Globus pallidus (tissue), 1 donor: ENCODE data around the gene MT2A.

Source experiments
- DNase-seq: peaks from one replicate; pipeline ENCODE4 v3.0.0-alpha.2; 2015; ENCODE audit warnings: low spot score

The MT2A gene

GRCh38 chr16:56600398-56600999 lies 7.9 kb upstream of the MT2A start:
- DNase-seq: peak; percentile 66

DNA sequence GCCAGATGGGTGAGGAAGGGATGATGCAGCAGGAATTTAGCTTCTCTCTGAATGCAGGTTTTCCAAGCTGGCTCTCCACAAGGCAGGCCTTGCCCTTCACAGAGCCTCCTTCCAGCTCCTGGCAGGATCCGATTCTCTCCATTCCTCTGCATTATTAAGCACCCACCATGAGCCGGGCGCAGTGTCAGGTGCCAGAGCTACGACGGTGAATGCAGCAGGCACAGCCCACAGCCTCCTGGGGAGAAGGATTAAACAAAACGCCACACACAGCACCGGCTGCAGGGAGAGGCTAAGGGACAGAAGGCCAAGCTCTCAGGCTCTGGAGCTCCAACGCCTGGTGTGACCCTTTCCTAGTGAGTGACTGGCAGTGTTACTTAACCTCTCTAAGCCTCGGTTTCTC lies 7.1 kb upstream of the MT2A start:
- DNase-seq: no peak

- peak; percentile 55 for DNase-seq
These were observed 4.8 kb upstream of the MT2A start for GRCh38 chr16:56603589-56603988.

DNA sequence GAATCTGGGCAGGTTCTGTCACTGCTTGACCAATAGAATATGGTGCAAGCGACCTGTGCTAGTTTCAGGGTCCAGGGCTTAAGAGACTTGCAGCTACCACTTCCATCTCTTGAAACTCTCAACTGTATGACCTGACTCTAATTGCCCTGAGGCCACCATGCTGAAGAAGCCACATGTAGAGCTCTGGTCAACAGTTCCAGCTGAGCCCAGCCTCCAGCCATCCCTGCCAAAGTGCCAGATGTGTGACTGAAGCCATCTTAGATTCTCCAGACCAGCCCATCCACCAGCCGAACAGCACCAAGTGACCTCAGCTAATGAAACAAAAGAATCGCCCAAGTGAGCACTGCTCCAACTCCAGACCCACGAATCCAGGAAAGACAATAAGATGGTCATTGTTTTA lies 3.4 kb upstream of the MT2A start:
- no peak for DNase-seq

DNA sequence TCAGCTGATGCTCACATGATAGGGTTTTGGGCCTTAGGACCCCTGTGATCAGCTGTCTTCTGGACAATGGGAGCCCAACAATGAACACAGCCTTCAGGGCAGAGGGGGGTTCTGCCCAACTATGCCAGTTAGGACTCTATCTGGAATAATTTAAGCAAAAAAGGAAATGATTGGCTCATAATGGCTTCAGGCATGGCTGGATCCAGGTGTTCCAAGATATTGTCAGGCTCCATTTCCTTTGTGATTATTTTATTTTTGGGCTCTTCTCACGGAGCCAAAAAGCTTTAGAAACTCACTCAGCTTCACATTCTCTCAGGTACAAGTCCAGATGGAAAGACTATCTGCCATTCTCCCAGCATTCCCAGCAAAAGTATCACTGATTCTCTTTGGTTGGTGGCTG lies 2.9 kb upstream of the MT2A start:
- DNase-seq: no peak

DNA sequence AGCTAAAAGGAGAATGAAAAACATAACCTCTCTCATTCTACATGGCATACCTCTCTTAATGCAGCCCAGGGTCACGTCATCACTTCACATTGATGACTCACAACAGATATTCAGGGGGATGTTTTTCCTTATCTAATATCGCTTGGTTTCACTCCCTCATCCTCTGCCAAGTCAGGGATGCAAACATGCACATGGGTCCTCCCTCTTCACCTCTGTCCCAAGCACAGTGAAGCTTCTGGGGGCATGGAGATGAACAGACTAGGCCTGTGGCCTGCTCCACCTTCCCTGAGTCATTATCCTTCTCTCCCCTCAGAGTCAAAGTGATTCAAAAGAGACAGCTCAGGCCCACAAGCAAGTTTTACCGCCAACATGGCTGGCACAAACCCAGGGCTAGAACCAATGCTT lies 2.3 kb upstream of the MT2A start:
- DNase-seq: no peak

GRCh38 chr16:56606476-56607108 lies 1.8 kb upstream of the MT2A start:
- no peak for DNase-seq

GRCh38 chr16:56607109-56607618 lies 1.2 kb upstream of the MT2A start:
- no peak for DNase-seq

DNA sequence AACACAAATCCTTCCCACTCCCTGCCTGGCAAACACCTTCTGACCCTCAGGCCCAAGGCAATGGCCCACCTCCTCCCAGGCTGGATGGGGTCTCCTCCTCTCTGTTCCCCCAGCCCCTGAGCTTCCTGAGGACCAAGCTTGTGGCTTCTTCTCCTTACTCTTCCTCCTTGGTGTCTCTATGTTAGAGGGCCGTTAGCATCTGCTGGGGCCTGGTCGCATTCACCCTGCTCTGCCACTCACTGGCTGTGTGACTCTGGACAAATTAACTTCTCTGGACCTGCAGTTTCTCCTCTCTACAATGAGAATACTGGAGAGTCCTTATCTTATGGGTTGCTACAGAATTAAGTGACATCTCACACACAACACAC lies 725 bp upstream of the MT2A start:
- DNase-seq: no peak

GRCh38 chr16:56608876-56609462 lies 585 bp downstream of the MT2A start:
- DNase-seq: peak; percentile 50

GRCh38 chr16:56609463-56609921 lies 1.1 kb downstream of the MT2A start:
- DNase-seq: peak; percentile 77

DNA sequence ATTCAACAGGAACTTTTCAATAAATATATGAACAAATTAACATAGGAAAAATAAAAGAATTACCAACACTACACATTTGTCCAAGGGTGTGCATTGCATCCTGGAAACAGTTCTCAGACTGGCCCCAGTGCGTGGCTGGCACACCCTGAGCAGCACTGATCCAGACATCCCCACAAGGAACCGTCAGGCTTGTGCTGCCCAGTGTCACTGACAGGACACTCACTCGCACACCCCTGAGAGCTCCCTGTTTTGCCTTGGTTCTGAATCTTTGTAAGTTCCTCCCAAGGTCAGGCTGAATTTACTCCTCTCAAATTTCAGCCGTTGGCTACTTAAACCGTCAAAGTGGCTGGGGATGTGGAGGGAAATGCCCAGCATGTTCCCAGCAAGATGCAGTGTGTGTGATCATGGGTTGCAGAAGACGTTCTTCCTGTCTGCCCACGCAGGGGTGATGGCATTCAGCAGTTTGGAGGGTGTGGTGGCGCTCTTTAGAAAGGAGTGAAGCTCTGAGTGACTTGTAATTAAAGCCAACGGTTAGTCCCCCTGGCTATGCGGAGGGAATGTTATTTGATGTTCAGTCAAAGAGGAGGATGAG lies 1.7 kb downstream of the MT2A start:
- DNase-seq: peak; percentile 58

DNA sequence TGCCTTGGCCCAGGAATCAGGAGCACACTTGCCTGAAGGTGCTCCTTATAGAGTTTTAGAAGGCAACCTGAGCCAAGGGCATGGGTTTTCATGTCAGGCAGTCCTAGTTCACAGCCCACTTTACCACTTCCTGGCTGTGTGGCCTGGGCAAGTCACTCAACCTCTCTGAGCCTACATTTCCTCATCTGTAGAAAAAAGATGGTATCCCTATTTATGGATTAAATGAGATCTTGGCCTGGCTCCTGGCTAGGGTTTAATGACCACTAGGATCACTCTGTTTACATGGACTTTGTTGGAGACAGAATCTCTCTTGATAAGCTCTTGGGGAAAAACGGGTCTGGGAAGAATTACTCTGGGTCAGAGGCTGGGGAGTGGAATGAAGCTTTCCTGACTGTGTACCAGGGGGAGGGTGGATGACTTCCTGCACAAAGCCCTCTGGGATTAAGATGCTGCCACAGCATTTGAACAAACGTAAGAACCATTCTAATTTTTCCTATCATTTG lies 2.3 kb downstream of the MT2A start:
- no peak for DNase-seq

GRCh38 chr16:56611281-56611833 lies 3.0 kb downstream of the MT2A start:
- DNase-seq: peak; percentile 59

DNA sequence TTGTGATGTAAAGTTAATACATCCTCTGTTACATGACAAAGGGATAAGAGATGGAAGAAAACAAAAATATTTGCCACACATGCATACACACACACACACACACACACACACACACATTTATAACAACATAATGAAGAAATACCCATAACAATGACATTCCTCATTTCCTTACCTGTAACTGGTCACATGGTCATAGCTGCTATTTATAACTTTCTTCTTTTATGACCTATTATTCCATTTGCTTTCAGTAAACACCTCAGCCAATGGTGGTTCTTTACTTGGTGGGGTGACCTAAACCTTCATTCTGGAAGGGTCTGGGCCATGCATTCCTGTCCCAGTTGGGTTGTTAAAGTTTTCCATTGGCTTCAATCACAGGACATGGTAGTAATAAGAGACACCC lies 5.3 kb downstream of the MT2A start:
- DNase-seq: no peak

DNA sequence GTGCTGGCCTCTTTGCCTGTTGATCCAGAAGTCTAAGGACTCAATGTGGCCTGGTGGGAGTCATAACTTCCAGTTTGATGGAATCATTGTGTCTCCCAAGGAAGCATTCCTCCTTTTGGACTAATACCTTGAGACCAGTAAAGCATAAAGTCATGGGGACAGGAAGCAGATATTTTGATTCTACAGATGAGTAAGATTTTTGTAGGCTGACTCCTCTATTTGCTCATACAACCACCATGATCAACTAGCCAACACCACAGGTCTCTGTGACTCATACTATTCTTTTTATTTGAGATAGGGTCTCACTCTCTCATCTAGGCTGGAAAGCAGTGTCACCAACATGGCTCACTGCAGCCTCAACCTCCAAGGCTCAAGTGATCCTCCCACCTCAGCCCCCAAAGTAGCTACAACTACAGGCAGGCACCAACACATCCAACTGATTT lies 6.2 kb downstream of the MT2A start:
- DNase-seq: no peak

DNA sequence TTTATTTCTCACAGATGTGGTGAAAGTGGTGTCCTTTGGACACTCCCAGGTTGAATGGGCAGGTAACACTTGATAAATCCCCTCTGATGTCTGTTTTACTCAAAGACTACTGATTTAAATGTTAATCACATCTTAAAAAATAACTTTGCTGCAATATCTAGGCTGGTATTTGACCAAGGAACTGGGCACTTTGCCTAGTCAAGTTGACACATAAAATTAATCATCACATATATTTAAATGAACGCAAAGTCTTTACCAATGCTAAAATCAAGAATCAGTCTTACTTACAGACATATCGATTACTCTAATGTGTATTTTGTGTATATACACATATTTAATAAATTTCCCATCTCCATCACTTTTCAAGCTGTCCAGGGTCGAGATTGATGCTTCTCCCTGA lies 7.0 kb downstream of the MT2A start:
- DNase-seq: no peak

- DNase-seq: no peak
These were observed 8.3 kb downstream of the MT2A start for GRCh38 chr16:56616608-56617211.

GRCh38 chr16:56617212-56618085 lies 9.1 kb downstream of the MT2A start:
- peak; percentile 58 for DNase-seq

DNA sequence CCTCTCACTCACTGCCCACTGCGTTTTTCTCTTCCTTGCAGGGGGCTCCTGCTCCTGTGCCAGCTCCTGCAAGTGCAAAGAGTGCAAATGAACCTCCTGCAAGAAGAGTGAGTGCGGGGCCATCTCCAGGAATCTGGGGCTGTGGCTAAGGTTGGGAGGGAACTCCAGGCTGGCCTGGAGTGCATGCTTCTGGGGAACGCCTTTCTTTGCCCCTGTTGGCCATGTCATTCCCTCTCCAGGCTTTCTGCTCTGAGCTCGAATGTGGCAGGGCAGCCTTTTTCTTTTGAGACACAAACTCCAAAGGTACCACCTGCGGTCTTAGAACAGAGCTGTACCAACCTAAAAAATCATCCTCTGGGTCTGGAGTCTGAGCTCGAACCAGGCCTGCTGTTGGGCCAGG lies 9.8 kb downstream of the MT2A start:
- no peak for DNase-seq

DNA sequence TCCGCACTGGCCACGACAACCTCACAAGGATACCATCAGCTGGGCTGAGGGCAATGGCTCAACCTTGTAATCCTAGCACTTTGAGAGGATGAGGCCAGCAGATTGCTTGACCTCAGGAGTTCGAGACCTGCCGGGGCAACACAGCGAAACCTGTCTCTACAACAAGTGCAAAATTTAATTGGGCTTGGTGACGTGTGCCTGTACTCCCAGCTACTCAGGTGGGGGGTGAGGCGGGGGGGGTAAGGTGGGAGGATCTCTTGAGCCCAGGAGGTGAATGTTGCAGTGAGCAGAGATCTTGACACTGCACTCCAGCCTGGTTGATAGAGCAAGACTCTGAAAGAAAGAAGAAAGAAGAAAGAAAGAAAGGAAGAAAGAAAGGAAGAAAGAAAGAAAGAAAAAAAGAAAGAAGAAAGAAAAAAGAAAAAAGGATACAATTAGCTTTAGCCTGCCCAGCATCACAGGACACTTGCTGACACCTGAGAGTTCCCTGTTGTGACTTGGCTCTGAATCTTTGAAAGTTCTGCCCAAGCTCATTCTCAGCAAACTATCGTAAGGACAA lies 12.0 kb downstream of the MT2A start:
- DNase-seq: no peak
